Left ventricle myocardium inferior (tissue), 1 donor: ENCODE data around the gene CYP26C1. TPM values are rescaled to one million over a fixed set of nuclear protein-coding genes. Genes with fewer than 3 reads are reported as not detected.

Source experiments
- DNase-seq: peaks from one replicate; pipeline ENCODE4 v3.0.0-alpha.2; 2020
- H3K27ac ChIP-seq: fragments of 200-600 bp; replicated peaks from 2 replicates; pipeline ENCODE4 v1.8.0; 2021
- H3K27me3 ChIP-seq: fragments of 200-600 bp; 2 replicates; pipeline ENCODE4 v1.8.0; 2021; ENCODE audit warnings: low read depth
- H3K36me3 ChIP-seq: fragments of 200-600 bp; 2 replicates; pipeline ENCODE4 v1.8.0; 2021
- H3K4me1 ChIP-seq: fragments of 200-600 bp; 2 replicates; pipeline ENCODE4 v1.8.0; 2021
- H3K4me3 ChIP-seq: fragments of 200-600 bp; 2 replicates; pipeline ENCODE4 v1.8.0; 2021; ENCODE audit warnings: mild to moderate bottlenecking, moderate library complexity
- H3K9me3 ChIP-seq: fragments of 200-600 bp; replicated peaks from 2 replicates; pipeline ENCODE4 v1.8.0; 2021
- CTCF ChIP-seq: fragments of 200-600 bp; IDR thresholded peaks from 2 replicates; pipeline ENCODE4 v1.8.0; 2021; ENCODE audit warnings: antibody characterized with exemption, mild to moderate bottlenecking, borderline replicate concordance
- intact Hi-C: fragments of 100-400 bp; cut with micrococcal nuclease; formaldehyde crosslinking; loops from one replicate; pipeline ENCODE4 v1.11.0; 2022
- total RNA-seq: library from RNA; stranded (reverse); fragmentation: NEBNext Ultra II Directional; extraction: Animal tissue kit (Norgen Biotek cat#: 25700); gene quantifications from one replicate; pipeline ENCODE4 v1.2.1, GENCODE V29; 2021
- donor health status: DM: no; HTN: yes; CAD: no; lungs with severe emphysema.

The CYP26C1 gene
- total RNA-seq, 1 donor from 2014 or later: not detected

- intact Hi-C loops: no loop called here
- no peak for DNase-seq
- Histone ChIP-seq H3K36me3 (no peaks in the 10 kb centered on the region), H3K4me1 (no peaks in the 10 kb centered on the region), H3K9me3 (no peaks in the 10 kb centered on the region), H3K27me3 (no peaks in the 10 kb centered on the region), H3K4me3 (no peak overlapping the region), H3K27ac (no peak overlapping the region)
- TF ChIP-seq CTCF: peak; percentile 32
These were observed 20.9 kb upstream of the CYP26C1 start for GRCh38 chr10:93039721-93040120.

GRCh38 chr10:93054486-93054885, 6.1 kb upstream of the CYP26C1 start:
- intact Hi-C loops: no loop called here
- Histone ChIP-seq H3K27ac (no peak overlapping the region), H3K4me3 (no peak overlapping the region), H3K36me3 (peaks cover 16% of the 10 kb centered on the region), H3K27me3 (peaks cover 67% of the 10 kb centered on the region), H3K9me3 (no peaks in the 10 kb centered on the region), H3K4me1 (no peaks in the 10 kb centered on the region)
- no peak for TF ChIP-seq CTCF
- DNase-seq: no peak

GRCh38 chr10:93058139-93058538, 2.5 kb upstream of the CYP26C1 start:
- intact Hi-C loops: no loop called here
- Histone ChIP-seq H3K27ac (no peak overlapping the region), H3K4me3 (no peak overlapping the region), H3K27me3 (peaks cover 97% of the 10 kb centered on the region), H3K36me3 (peaks cover 17% of the 10 kb centered on the region), H3K4me1 (peaks cover 32% of the 10 kb centered on the region), H3K9me3 (no peaks in the 10 kb centered on the region)
- TF ChIP-seq CTCF: no peak
- no peak for DNase-seq

GRCh38 chr10:93060887-93061593, 442 bp downstream of the CYP26C1 start:
- H3K27me3 ChIP-seq: peaks cover 98% of the 10 kb centered on the region
- intact Hi-C loops: no loop called here

More at GRCh38 chr10:93060887-93061593, 442 bp downstream of the CYP26C1 start:
- Histone ChIP-seq H3K9me3 (no peaks in the 10 kb centered on the region), H3K36me3 (peaks cover 17% of the 10 kb centered on the region), H3K4me1 (peaks cover 42% of the 10 kb centered on the region), H3K4me3 (no peak overlapping the region), H3K27ac (no peak overlapping the region)
- no peak for DNase-seq
- no peak for TF ChIP-seq CTCF
